Astrocyte of the spinal cord (primary cell): ENCODE measurements around the gene TSSK6.

Source experiments
- DNase-seq: peaks from one replicate; pipeline ENCODE4 v3.0.0; 2011; ENCODE audit warnings: low read depth, low spot score
- H3K4me3 ChIP-seq: 2 replicates; pipeline ENCODE4 v1.5.1; 2011; ENCODE audit warnings: low read depth, mild to moderate bottlenecking, low read length, moderate library complexity
- in situ Hi-C: cut with HindIII; loops from 2 replicates; pipeline ENCODE4 v1.10.0; 2017; ENCODE audit warnings: low sequenced_read_pairs
- TF ChIP-seq, protein P1 (sequence below): IDR thresholded peaks from 2 replicates; pipeline ENCODE4 v1.5.1; 2012; ENCODE audit warnings: low read depth, mild to moderate bottlenecking, low read length, inconsistent platforms

Gene TSSK6

DNA sequence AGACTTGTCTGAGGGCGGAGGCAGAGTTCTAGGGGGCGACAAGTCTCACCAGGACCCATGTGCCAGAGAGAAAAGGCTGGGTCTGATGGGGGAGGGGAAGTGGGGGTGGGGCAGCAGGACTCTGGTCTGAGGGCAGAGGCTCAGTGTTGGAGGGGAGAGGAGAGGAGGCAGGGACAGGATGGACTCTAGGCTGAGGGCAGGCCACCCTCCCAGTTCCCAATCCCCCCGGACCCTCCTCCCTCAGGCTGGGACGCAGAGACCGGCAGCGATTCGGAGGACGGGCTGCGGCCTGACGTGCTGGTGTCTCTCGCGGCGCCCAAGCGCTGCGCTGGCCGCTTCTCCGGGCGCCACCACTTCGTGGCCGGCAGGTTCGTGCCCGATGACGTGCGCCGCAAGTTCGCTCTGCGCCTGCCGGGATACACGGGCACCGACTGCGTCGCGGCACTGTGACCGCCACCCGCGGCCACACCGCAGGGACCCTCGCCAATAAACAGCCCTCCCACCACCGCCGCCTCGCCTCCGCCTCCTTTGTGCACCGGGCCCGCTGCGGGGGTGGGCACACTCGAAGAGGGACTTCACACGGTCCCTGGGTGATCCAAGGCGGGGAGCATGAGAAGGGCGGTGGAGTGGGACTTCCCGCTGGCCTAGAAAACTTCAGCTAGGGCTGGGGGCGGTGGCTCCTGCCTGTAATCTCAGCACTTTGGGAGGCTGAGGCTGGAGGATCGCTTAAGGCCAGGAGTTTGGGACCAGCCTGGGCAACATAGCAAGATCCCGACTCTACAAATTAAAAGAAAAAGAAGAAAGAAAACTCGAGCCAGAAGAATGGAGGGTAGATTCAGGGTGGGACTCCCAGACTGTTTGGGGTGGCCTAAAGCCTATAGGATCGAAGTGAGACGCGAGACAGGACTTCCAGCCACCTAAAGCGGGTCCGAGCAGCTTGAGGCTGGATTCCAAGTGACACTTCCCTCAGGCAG, 22.0 kb upstream of the TSSK6 start:
- no peak for DNase-seq

DNA sequence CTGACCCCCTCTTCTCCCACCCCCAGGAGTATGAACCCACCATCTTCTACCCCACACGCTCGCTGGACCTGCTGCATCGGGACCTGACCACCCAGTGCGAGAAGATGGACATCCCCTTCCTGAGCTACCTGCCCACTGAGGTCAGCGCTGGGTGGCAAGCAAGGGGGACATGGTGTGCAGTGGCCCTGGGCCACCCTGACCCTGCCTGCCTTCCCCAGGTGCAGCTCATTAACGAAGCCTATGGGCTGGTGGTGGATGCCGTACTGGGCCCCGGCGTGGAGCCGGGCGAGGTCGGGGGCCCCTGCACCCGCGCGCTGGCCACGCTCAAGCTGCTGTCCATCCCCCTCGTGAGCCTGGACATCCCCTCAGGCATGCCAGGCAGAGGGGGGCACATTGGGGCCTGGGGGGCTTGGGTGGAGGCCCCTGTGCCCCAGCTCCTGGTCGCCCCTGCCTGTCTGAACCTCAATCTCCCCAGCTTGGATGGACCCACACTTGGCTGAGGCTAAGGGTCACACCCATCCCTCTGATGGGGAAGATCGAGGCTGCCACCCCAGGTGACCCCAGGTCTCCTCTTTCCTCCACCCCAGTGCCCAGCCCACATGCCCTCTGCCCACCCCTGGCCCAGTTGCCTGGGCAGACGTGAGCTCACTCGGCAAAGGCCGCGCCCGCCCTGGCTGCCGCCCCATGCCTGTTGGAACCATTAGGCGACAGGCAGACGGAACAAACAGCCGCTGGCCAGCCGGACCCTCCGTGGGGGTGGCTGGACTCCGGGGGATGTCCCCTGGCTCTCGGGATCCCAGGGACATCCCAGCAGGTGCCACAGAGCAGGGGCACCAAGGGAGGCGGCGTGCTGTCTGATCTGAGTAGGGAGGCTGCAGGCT, 20.2 kb upstream of the TSSK6 start:
- TF ChIP-seq, protein P1, sequence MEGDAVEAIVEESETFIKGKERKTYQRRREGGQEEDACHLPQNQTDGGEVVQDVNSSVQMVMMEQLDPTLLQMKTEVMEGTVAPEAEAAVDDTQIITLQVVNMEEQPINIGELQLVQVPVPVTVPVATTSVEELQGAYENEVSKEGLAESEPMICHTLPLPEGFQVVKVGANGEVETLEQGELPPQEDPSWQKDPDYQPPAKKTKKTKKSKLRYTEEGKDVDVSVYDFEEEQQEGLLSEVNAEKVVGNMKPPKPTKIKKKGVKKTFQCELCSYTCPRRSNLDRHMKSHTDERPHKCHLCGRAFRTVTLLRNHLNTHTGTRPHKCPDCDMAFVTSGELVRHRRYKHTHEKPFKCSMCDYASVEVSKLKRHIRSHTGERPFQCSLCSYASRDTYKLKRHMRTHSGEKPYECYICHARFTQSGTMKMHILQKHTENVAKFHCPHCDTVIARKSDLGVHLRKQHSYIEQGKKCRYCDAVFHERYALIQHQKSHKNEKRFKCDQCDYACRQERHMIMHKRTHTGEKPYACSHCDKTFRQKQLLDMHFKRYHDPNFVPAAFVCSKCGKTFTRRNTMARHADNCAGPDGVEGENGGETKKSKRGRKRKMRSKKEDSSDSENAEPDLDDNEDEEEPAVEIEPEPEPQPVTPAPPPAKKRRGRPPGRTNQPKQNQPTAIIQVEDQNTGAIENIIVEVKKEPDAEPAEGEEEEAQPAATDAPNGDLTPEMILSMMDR = no peak
- DNase-seq = no peak
- in situ Hi-C loops = no loop called here
- no peak overlapping the region for H3K4me3 ChIP-seq

More for the DNA sequence above, 22.0 kb upstream of the TSSK6 start:
- in situ Hi-C loops = no loop called here
- no peak overlapping the region for H3K4me3 ChIP-seq
- TF ChIP-seq, protein P1 = no peak

DNA sequence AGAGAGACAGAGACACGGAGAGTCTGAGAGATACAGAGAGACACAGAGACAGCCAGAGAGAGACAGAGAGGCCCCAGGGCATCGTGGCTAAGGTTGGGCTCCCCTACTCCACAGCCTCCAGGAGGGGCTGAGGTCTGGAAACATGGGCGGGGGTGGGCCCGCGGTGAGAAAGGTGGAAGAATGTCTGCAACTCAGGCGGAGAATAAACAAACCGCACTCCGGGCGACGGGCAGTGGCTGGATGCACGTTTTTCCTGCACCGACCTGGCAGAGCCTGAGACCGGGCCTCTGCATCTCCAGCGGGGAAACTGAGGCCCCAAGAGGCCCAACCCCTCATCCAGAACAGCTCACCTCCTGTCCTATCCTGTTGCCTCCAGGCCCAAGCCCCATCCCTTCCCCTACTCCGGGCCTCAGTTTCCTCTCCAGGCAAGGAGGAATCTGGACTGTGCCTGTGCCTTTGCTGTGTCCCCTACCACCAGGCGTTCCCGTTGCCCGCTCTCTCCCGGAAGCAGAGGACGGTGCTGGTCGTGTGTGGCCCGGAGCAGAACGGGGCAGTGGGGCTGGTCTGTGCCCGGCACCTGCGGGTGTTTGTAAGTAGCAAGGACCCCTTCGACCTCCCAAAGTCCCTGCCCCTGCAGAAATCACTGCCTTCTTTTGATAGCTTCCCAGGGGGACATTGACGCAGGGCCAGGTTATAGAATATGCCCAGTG, 19.4 kb upstream of the TSSK6 start:
- no peak overlapping the region for H3K4me3 ChIP-seq
- TF ChIP-seq, protein P1 = no peak

DNA sequence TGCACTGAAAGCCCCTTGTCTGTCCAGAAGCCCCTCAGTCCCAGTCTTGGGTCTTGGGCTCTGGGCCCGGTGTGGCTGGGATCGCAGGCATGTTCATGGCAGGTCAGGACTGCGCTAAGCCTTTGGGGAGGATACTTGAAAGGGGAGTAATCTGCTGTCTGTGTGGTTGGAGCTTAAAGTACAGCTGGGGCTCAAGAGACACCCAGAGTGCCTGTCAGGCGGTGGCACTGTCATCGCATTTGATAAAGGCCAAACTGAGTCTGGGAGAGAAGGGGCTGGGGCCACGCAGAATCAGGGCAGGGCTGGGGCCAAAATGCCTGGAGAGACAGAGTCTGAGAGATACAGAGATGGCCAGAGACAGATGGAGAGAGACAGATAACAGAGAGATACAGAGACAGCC, 18.5 kb upstream of the TSSK6 start:
- TF ChIP-seq, protein P1 = no peak
- no peak overlapping the region for H3K4me3 ChIP-seq
- DNase-seq = no peak
- in situ Hi-C loops = no loop called here

More for the DNA sequence above, 19.4 kb upstream of the TSSK6 start:
- in situ Hi-C loops = no loop called here
- DNase-seq = no peak

DNA sequence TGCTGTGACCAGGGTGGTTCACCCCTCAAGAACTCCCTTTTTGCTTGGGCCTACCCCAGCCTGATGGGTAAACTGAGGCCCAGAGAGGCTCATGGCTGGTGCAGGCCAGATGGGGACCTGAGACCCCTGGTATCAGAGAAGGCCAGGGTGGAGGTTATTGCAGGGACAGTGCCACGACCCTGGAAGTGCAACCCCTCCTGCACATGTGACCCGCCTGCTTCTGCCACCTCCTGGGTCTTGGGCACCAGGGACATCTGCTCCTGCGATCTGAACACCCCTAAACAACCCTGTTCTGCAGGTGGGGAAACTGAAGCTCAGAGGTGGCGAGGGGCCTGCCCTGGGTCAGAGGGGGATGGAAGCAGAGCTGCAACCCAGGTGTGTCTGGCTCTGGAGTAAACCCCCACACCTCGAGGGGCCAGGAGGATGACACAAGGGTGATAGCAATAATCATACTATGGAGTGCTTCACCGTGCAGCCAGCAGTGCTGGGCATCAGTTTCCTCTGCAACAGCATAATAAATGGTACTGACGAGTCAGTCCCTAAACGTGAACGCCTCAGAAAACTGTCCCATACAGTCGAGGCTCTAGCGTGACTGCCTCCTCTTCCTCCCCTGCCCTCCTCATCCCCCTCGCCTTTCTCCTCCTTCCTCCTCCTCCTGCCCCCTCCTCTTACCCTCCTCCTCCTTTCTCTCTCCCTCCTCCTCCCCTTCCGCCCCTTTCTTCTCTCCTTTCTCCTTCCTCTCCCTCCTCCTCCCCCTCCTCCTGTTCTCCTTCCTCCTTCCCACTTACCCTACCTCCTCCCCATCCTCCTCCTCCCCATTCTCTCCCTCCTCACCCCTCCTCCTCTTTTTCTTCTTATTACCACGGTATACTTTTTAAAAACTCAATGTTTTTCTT, 17.7 kb upstream of the TSSK6 start:
- in situ Hi-C loops = no loop called here
- H3K4me3 ChIP-seq = no peak overlapping the region
- no peak for DNase-seq
- TF ChIP-seq, protein P1 = no peak
